Endothelial cell of umbilical vein (primary cell): ENCODE results near the gene TENM4. TPM values are rescaled to one million over a fixed set of nuclear protein-coding genes. Genes with fewer than 3 reads are reported as not detected.

Experiments used
- BruUV-seq: library from RNA; stranded (reverse); fragments of 400-500 nt; replicated peaks from 2 replicates; lab custom pipeline; 2021; lab: Mats Ljungman, UMichigan
- CTCF ChIA-PET: fragments of 300-600, 350-600 bp; sonication (Branson Sonifier 250); formaldehyde crosslinking; loops from one replicate; lab custom pipeline; 2021; ENCODE audit warnings: antibody characterized with exemption, inconsistent platforms; lab: Charles Lee
- POLR2A ChIA-PET: fragments of 300-600, 350-600 bp; sonication (Branson Sonifier 250); formaldehyde crosslinking; loops from one replicate; lab custom pipeline; 2021; ENCODE audit warnings: antibody characterized with exemption, inconsistent platforms; lab: Charles Lee
- DNase-seq: peaks from one replicate; pipeline ENCODE4 v3.0.0-alpha.2; 2011; ENCODE audit warnings: low read depth, low spot score
- FAIRE-seq: peaks from 2 replicates; lab custom pipeline; 2011; peaks lifted over from hg19 to GRCh38; lab: Jason Lieb, UNC
- H2AFZ ChIP-seq: 2 replicates; pipeline ENCODE4 v1.6.0; 2012; ENCODE audit warnings: low read depth, low read length, control low read depth, inconsistent platforms
- H3K27ac ChIP-seq: 2 replicates; pipeline ENCODE4 v1.5.1; 2011; ENCODE audit warnings: low read depth, mild to moderate bottlenecking, control low read depth, low read length, moderate library complexity; ENCODE audit not compliant: insufficient read depth
- H3K27me3 ChIP-seq, 2 experiments: 2 replicates each; pipeline versions ENCODE4 v1.6.0 to v1.6.1; 2011; ENCODE audit warnings: low read length in 2 of 2, mixed read lengths in 1 of 2; ENCODE audit not compliant: control insufficient read depth in 2 of 2, insufficient read depth in 2 of 2
- H3K36me3 ChIP-seq, 2 experiments: 2 replicates in 1 of 2; 3 replicates in 1 of 2; pipeline ENCODE4 v1.5.1; 2011; ENCODE audit warnings: low read length in 2 of 2, mild to moderate bottlenecking in 1 of 2, moderate library complexity in 1 of 2; ENCODE audit not compliant: control insufficient read depth in 2 of 2, insufficient read depth in 2 of 2; ENCODE audit errors: extremely low read depth in 1 of 2
- H3K4me1 ChIP-seq: 3 replicates; pipeline ENCODE4 v1.5.1; 2011; ENCODE audit warnings: mild to moderate bottlenecking, low read length; ENCODE audit not compliant: control insufficient read depth, insufficient read depth; ENCODE audit errors: extremely low read depth
- H3K4me2 ChIP-seq: 2 replicates; pipeline ENCODE4 v1.6.1; 2011; ENCODE audit warnings: low read length, control low read depth, mixed read lengths; ENCODE audit not compliant: insufficient read depth
- H3K4me3 ChIP-seq, 3 experiments: fragments of 200-600 bp in 1 of 3; sonication (generic), shearing (Covaris generic) in 1 of 3; replicated peaks in 1 of 3; 2 replicates each; pipeline ENCODE4 v1.5.1; 2011 to 2016; ENCODE audit warnings: control low read depth in 3 of 3, low read length in 3 of 3, mild to moderate bottlenecking in 2 of 3, inconsistent platforms in 1 of 3, low read depth in 1 of 3, moderate library complexity in 1 of 3; ENCODE audit not compliant: insufficient read depth in 1 of 3
- H3K79me2 ChIP-seq: 2 replicates; pipeline ENCODE4 v1.6.0; 2012; ENCODE audit warnings: low read length, inconsistent platforms; ENCODE audit not compliant: control insufficient read depth, insufficient read depth
- H3K9ac ChIP-seq: replicated peaks from 2 replicates; pipeline ENCODE3; 2011; ENCODE audit warnings: low read length, control low read depth; ENCODE audit not compliant: insufficient read depth; ENCODE audit errors: extremely low read depth
- H3K9me1 ChIP-seq: replicated peaks from 3 replicates; pipeline ENCODE4 v1.6.0; 2011; ENCODE audit warnings: mild to moderate bottlenecking, low read length; ENCODE audit not compliant: control insufficient read depth, insufficient read depth; ENCODE audit errors: extremely low read depth
- H3K9me3 ChIP-seq: replicated peaks from 2 replicates; pipeline ENCODE4 v1.5.1; 2012; ENCODE audit warnings: low read length, inconsistent platforms; ENCODE audit not compliant: control insufficient read depth, insufficient read depth
- H4K20me1 ChIP-seq: replicated peaks from 2 replicates; pipeline ENCODE3; 2011; ENCODE audit warnings: mild to moderate bottlenecking, low read length; ENCODE audit not compliant: control insufficient read depth, insufficient read depth; ENCODE audit errors: extremely low read depth
- EZH2 ChIP-seq: IDR thresholded peaks from 2 replicates; pipeline ENCODE4 v1.6.1; 2012; ENCODE audit warnings: borderline replicate concordance, low read depth, mild to moderate bottlenecking, moderate library complexity, low read length, inconsistent platforms; ENCODE audit not compliant: severe bottlenecking
- FOS ChIP-seq: IDR thresholded peaks from 2 replicates; pipeline ENCODE4 v1.6.1; 2011; ENCODE audit warnings: mild to moderate bottlenecking, low read length, moderate library complexity, borderline replicate concordance; ENCODE audit not compliant: insufficient read depth
- GATA2 ChIP-seq: IDR thresholded peaks from 2 replicates; pipeline ENCODE4 v1.7.0; 2011; ENCODE audit warnings: low read depth, mild to moderate bottlenecking, moderate library complexity, mixed read lengths, low read length; ENCODE audit not compliant: insufficient read length, insufficient read depth
- JUN ChIP-seq: IDR thresholded peaks from 2 replicates; pipeline ENCODE4 v1.6.1; 2011; ENCODE audit warnings: borderline replicate concordance, low read depth; ENCODE audit not compliant: insufficient read length, insufficient read depth
- MYC ChIP-seq: IDR thresholded peaks from one replicate; pipeline ENCODE4 v1.6.1; 2011; ENCODE audit warnings: mild to moderate bottlenecking, low read depth, low read length
- POLR2A ChIP-seq: IDR thresholded peaks from 2 replicates; pipeline ENCODE4 v1.6.1; 2012; ENCODE audit warnings: low read depth, mild to moderate bottlenecking, control low read depth, low read length
- POLR2AphosphoS5 ChIP-seq: IDR thresholded peaks from 2 replicates; pipeline ENCODE4 v1.6.1; 2012; ENCODE audit warnings: low read depth, mild to moderate bottlenecking, control low read depth, low read length, moderate library complexity; ENCODE audit not compliant: insufficient read depth
- dilution Hi-C: fragments of 300-500 bp; cut with MboI; formaldehyde crosslinking; loops from one replicate; pipeline ENCODE4 v1.15.0; 2019; ENCODE audit warnings: low sequenced_read_pairs; ENCODE audit not compliant: extremely low pct_ligation_motif_present
- intact Hi-C: fragments of 100-400 bp; cut with micrococcal nuclease; formaldehyde crosslinking; loops from one replicate; pipeline ENCODE4 v1.10.0; 2022
- polyA plus RNA-seq, 4 experiments: library from polyadenylated mRNA; depleted of rRNA in 3 of 4; stranded (reverse) in 3 of 4; unstranded in 1 of 4; fragments of >200 nt; gene quantifications; 2 replicates each; pipeline versions ENCODE4 v1.2.1 to v1.2.3, GENCODE V29; 2011 to 2012; ENCODE audit warnings: missing spikeins in 1 of 4
- total RNA-seq: library from RNA; stranded (reverse); gene quantifications from 2 replicates; pipeline ENCODE4 v1.2.3, GENCODE V29; 2021
- TF ChIP-seq, protein P1 (sequence below), 2 donors: IDR thresholded peaks; 1 replicate in 1 of 2; 2 replicates in 1 of 2; pipeline ENCODE4 v1.5.1; 2011; ENCODE audit warnings: low read length in 2 of 2, mild to moderate bottlenecking in 2 of 2, moderate library complexity in 2 of 2, control low read depth in 1 of 2, inconsistent platforms in 1 of 2, low read depth in 1 of 2; ENCODE audit not compliant: insufficient read depth in 1 of 2; ENCODE audit errors: extremely low read depth in 1 of 2
- TF ChIP-seq, protein P2 (sequence below): IDR thresholded peaks from 2 replicates; pipeline ENCODE4 v1.6.1; 2011; ENCODE audit not compliant: insufficient read depth, insufficient read length

TENM4 gene
- total and polyA plus RNA-seq, 2 donors (not counting 3 experiments of a cell fraction or from before 2014, with no cell fraction given): 0.06 to 0.27 TPM

DNA sequence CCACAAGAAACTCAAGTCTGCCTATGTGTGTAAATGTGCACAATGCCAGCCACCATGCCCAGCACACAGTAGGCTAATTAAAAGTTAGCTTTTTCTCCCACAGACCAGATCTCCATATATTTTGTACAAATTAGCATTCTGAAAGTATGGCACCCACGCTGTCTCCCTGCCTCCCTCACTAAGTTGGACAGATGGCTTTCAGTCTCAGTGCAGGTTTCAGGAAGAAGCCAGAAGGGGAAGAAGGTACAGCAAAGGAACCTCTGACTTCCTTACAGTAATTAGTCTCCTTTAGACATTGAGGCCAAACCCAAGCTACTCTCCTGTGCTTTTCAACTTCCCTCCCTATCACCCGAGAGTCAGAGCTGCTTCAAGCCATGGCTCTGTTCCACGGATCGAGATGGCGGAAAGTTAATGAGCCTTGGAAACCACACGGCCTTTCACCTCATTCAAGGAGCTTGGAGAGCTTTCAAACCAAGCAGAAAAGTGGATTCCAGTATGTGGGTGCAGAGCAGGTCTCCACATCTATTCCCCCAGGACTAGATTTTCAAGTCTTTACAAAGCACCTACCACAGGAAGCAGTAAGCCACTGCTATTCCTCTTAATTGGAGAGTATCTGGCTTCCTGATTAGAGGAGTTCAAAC is 645.1 kb downstream of the TENM4 start:
- H3K9ac ChIP-seq: no peak overlapping the region
- H3K4me3 ChIP-seq: no peak overlapping the region
- no peaks in the 10 kb centered on the region for H3K27me3 ChIP-seq
- no peaks in the 10 kb centered on the region for H3K36me3 ChIP-seq
- H3K9me1 ChIP-seq: no peaks in the 10 kb centered on the region
- dilution Hi-C loops (no loop called here), intact Hi-C loops (loop anchor here (5.0 kb wide), 1 partner anchor 282 kb away; no protein-coding TSS in a partner anchor)
- ChIA-PET CTCF (interaction anchor here (4.8 to 7.6 kb wide), 2 partner anchors 14 to 304 kb away, joined by 38 to 78 read pairs; no protein-coding TSS in a partner anchor), POLR2A (no interaction called here)
- H3K4me2 ChIP-seq: no peak overlapping the region
- H2AFZ ChIP-seq: no peak overlapping the region
- H3K79me2 ChIP-seq: no peaks in the 10 kb centered on the region
- H3K4me1 ChIP-seq: peaks cover 31% of the 10 kb centered on the region
- H4K20me1 ChIP-seq: no peaks in the 10 kb centered on the region
- FAIRE-seq: no peak
- no peaks in the 10 kb centered on the region for H3K9me3 ChIP-seq
- H3K27ac ChIP-seq: no peak overlapping the region
- TF ChIP-seq, protein P1, sequence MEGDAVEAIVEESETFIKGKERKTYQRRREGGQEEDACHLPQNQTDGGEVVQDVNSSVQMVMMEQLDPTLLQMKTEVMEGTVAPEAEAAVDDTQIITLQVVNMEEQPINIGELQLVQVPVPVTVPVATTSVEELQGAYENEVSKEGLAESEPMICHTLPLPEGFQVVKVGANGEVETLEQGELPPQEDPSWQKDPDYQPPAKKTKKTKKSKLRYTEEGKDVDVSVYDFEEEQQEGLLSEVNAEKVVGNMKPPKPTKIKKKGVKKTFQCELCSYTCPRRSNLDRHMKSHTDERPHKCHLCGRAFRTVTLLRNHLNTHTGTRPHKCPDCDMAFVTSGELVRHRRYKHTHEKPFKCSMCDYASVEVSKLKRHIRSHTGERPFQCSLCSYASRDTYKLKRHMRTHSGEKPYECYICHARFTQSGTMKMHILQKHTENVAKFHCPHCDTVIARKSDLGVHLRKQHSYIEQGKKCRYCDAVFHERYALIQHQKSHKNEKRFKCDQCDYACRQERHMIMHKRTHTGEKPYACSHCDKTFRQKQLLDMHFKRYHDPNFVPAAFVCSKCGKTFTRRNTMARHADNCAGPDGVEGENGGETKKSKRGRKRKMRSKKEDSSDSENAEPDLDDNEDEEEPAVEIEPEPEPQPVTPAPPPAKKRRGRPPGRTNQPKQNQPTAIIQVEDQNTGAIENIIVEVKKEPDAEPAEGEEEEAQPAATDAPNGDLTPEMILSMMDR (IDR thresholded peaks at IDR 0.05; ENCODE audit: extremely low read depth in 1 of 2, insufficient read depth in 1 of 2, low read depth in 1 of 2, low read length in 2 of 2): no peak
- TF ChIP-seq EZH2 (no peak), POLR2A (no peak), GATA2 (no peak), MYC (no peak), FOS (no peak), JUN (no peak), POLR2AphosphoS5 (no peak)
- TF ChIP-seq, protein P2, sequence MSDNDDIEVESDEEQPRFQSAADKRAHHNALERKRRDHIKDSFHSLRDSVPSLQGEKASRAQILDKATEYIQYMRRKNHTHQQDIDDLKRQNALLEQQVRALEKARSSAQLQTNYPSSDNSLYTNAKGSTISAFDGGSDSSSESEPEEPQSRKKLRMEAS: no peak
- BruUV-seq: no TSS peak
- DNase-seq: no peak
